ENCODE results near the gene PIGU. TPM values are rescaled to one million over a fixed set of nuclear protein-coding genes. Genes with fewer than 3 reads are reported as not detected.

Gene PIGU
- total and polyA plus RNA-seq, 9 of the 15 experiments (the other 6 are each of a cell fraction or from before 2014, with no cell fraction given): 6.5 to 100 (median 28.1) TPM

- no peak for TF ChIP-seq PHTF2 (CRISPR knock-in tag; IDR thresholded peaks at IDR 0.05)
Measured at GRCh38 chr20:34526466-34526865, 150.4 kb downstream of the PIGU start (continued).

GRCh38 chr20:34525709-34526416 is 151.0 kb downstream of the PIGU start:
- Histone ChIP-seq H3K4me1 (replicated peaks in 1 of 2; ENCODE audit: control insufficient read depth in 2 of 2, insufficient read depth in 2 of 2, low read length in 2 of 2) (peaks cover 15 to 17% of the 10 kb centered on the region in 2 experiments), H4K20me1 (replicated peaks; ENCODE audit: control insufficient read depth, insufficient read depth, low read length) (peaks cover 20% of the 10 kb centered on the region), H3K4me2 (ENCODE audit: insufficient read depth, low read length) (peak overlapping the region; percentile 4; the same call in 1 of the 2 replicates), H3K79me2 (ENCODE audit: control insufficient read depth, insufficient read depth, low read length) (peaks cover 48% of the 10 kb centered on the region), H2AFZ (ENCODE audit: low read depth, low read length) (no peak overlapping the region), H3K9me1 (ENCODE audit: control insufficient read depth, insufficient read depth, low read length) (no peaks in the 10 kb centered on the region), H3K36me3 (ENCODE audit: control insufficient read depth, insufficient read depth, low read length) (peaks cover 72% of the 10 kb centered on the region), H3K27ac (ENCODE audit: extremely low read depth, low read depth, low read length) (peak overlapping the region; percentile 61; the same call in 2 of the 3 replicates), H3K9me3 (replicated peaks; ENCODE audit: control insufficient read depth, insufficient read depth, low read depth, low read length) (no peaks in the 10 kb centered on the region; the same call in 1 of the 2 replicates), H3K4me3 (no peak overlapping the region), H3K9ac (ENCODE audit: insufficient read depth in 1 of 2, low read depth in 2 of 2, low read length in 2 of 2) (peak overlapping the region in 1 of 2 experiments; percentile 57; a peak in 2 of 4 replicates), H3K27me3 (ENCODE audit: control insufficient read depth in 2 of 2, insufficient read depth in 2 of 2, low read length in 2 of 2) (no peaks in the 10 kb centered on the region)
- no TSS peak for BruUV-seq (replicated peaks)
- peak in 1 of 4 experiments; percentile 19 for DNase-seq (ENCODE audit: extremely low read depth in 1 of 4, low spot score in 3 of 4)
- ChIA-PET POLR2A (interaction anchor here (1.2 kb wide), 1 partner anchor 9 kb away, joined by 4 read pairs; the partner anchor contains the start of gene DYNLRB1), CTCF (ENCODE audit: low intra/inter-chr PET ratio) (no interaction called here)
- no peak for ATAC-seq
- peak; percentile 54 for FAIRE-seq
- 70% methylated on average over 14 of the region's 14 CpGs for WGBS (ENCODE audit: insufficient coverage, low coverage, missing lambda C conversion rate)
- intact Hi-C loops (cut with micrococcal nuclease): no loop called here
- in situ Hi-C loops (cut with MboI): loop anchor here (10.0 kb wide), 1 partner anchor 331 kb away; no protein-coding TSS in a partner anchor
- TF ChIP-seq MLLT1 (IDR thresholded peaks at IDR 0.05) (peak in 1 of 2 experiments; percentile 92; a peak in 2 of 4 replicates), TCF3 (CRISPR knock-in tag; IDR thresholded peaks at IDR 0.05) (no peak), TFAP4 (CRISPR knock-in tag; IDR thresholded peaks at IDR 0.05; ENCODE audit: borderline replicate concordance) (peak; percentile 55; the same call in 1 of the 2 replicates), ZNF24 (IDR thresholded peaks at IDR 0.05) (no peak), CBFA2T2 (conservative IDR thresholded peaks at IDR 0.05) (no peak), ZBTB43 (CRISPR knock-in tag; IDR thresholded peaks at IDR 0.05) (no peak), SMAD3 (CRISPR knock-in tag; conservative IDR thresholded peaks at IDR 0.05) (no peak), GATAD2A (IDR thresholded peaks at IDR 0.05) (no peak), SIX5 (IDR thresholded peaks at IDR 0.05; ENCODE audit: borderline replicate concordance in 1 of 2, insufficient read depth in 1 of 2, low read depth in 1 of 2, low read length in 2 of 2) (no peak), BRCA1 (IDR thresholded peaks at IDR 0.05) (no peak), BRCA1 (CRISPR knock-in tag; IDR thresholded peaks at IDR 0.05) (no peak), ZBTB17 (CRISPR knock-in tag; IDR thresholded peaks at IDR 0.05) (peak; percentile 75; the same call in 1 of the 2 replicates), MAFK (IDR thresholded peaks at IDR 0.05; ENCODE audit: low read length) (no peak), NCOA6 (IDR thresholded peaks at IDR 0.05) (no peak), DPF2 (IDR thresholded peaks at IDR 0.05) (0 out of 2 replicates have a peak, but pooled peaks have one; percentile 14), ARID1B (IDR thresholded peaks at IDR 0.05) (peak; percentile 20; the same call in 1 of the 2 replicates)

Measured in K562 (cell line).